GM18870 (cell line): ENCODE data around the gene SLC43A3.

Experiments used
- ATAC-seq: cut with Tn5 transposase; IDR thresholded peaks from one replicate; pipeline ENCODE4 v1.9.1; 2021; ENCODE audit warnings: moderate library complexity; ENCODE audit not compliant: unreplicated experiment

SLC43A3 gene

GRCh38 chr11:57430952-57431351 lies 4.0 kb upstream of the SLC43A3 start:
- ATAC-seq: no peak

GRCh38 chr11:57429946-57430345 lies 3.0 kb upstream of the SLC43A3 start:
- ATAC-seq: no peak

- no peak for ATAC-seq
Measured at GRCh38 chr11:57428643-57429042, 1.7 kb upstream of the SLC43A3 start.

- ATAC-seq: no peak
Measured at GRCh38 chr11:57427727-57428082, 784 bp upstream of the SLC43A3 start.

GRCh38 chr11:57426439-57426928 lies 437 bp downstream of the SLC43A3 start:
- ATAC-seq: no peak

GRCh38 chr11:57425565-57426438 lies 1.1 kb downstream of the SLC43A3 start:
- ATAC-seq: no peak

GRCh38 chr11:57424792-57425564 lies 1.9 kb downstream of the SLC43A3 start:
- ATAC-seq: peak; percentile 94

- ATAC-seq: no peak
Measured at GRCh38 chr11:57424137-57424791, 2.7 kb downstream of the SLC43A3 start.

- ATAC-seq: no peak
Measured at GRCh38 chr11:57422669-57423068, 4.3 kb downstream of the SLC43A3 start.

- ATAC-seq: no peak
Measured at GRCh38 chr11:57421805-57422204, 5.1 kb downstream of the SLC43A3 start.

GRCh38 chr11:57421066-57421465 lies 5.9 kb downstream of the SLC43A3 start:
- no peak for ATAC-seq

- ATAC-seq: no peak
Measured at GRCh38 chr11:57419146-57419545, 7.8 kb downstream of the SLC43A3 start.

- no peak for ATAC-seq
Measured at GRCh38 chr11:57418131-57418530, 8.8 kb downstream of the SLC43A3 start.

GRCh38 chr11:57417056-57417455 lies 9.9 kb downstream of the SLC43A3 start:
- ATAC-seq: no peak

GRCh38 chr11:57416436-57416835 lies 10.5 kb downstream of the SLC43A3 start:
- no peak for ATAC-seq

- ATAC-seq: no peak
Measured at GRCh38 chr11:57414612-57415212, 12.2 kb downstream of the SLC43A3 start.

- ATAC-seq: no peak
Measured at GRCh38 chr11:57413681-57414080, 13.2 kb downstream of the SLC43A3 start.

- no peak for ATAC-seq
Measured at GRCh38 chr11:57410287-57410686, 16.6 kb downstream of the SLC43A3 start.

- no peak for ATAC-seq
Measured at GRCh38 chr11:57409321-57410100, 17.4 kb downstream of the SLC43A3 start.

GRCh38 chr11:57408771-57409170 lies 18.1 kb downstream of the SLC43A3 start:
- no peak for ATAC-seq
